HG03432 (cell line): ENCODE data around the gene MORN1.

ENCODE experiments used
- ATAC-seq: cut with Tn5 transposase; IDR thresholded peaks from one replicate; pipeline ENCODE4 v1.9.1; 2021; ENCODE audit warnings: mild to moderate bottlenecking, moderate library complexity; ENCODE audit not compliant: unreplicated experiment

The MORN1 gene

GRCh38 chr1:2282556-2283270, 108.6 kb downstream of the MORN1 start:
- no peak for ATAC-seq

- no peak for ATAC-seq
These were observed 111.5 kb downstream of the MORN1 start for GRCh38 chr1:2279817-2280216.

GRCh38 chr1:2279210-2279639, 112.1 kb downstream of the MORN1 start:
- no peak for ATAC-seq

- ATAC-seq, result no peak
These were observed 112.7 kb downstream of the MORN1 start for GRCh38 chr1:2278591-2279209.

GRCh38 chr1:2277741-2278488, 113.4 kb downstream of the MORN1 start:
- no peak for ATAC-seq

GRCh38 chr1:2276803-2277580, 114.4 kb downstream of the MORN1 start:
- ATAC-seq, result no peak

DNA sequence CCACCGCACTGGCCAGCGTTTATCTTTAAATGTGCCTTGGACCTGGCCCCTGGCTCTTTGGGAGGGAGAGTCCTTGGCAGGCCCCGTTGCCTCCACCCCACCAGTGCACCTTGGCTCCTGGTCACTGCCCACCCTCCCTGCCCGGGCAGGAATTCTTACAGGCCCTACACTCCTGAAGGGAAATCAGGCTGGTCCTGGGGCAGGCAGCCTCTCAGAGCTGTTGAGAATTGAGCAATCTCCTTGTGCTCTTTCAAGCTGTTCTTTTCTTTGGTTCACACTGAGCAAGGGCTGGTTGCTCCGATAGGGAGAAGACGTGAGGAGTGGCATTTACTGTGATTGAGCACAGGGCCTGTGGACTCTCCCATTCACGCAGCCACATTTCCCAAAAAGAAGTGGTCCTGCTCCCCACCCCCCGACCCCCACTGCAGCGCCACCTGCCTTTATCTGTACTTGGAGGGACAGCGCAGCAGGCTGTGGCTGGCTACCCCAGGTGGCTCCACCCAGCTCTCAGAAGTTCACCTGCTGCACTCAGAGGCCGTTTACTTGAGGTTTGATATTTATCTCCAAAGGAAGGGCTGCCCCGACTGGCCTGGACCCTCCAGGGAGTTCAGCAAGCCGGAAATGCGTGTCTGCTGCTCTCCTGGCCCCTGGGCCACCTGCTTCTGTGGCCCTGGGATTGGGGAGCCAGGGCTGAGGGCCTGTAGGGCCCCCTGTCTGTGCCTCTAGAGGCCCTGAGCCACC, 115.4 kb downstream of the MORN1 start:
- ATAC-seq, result no peak

DNA sequence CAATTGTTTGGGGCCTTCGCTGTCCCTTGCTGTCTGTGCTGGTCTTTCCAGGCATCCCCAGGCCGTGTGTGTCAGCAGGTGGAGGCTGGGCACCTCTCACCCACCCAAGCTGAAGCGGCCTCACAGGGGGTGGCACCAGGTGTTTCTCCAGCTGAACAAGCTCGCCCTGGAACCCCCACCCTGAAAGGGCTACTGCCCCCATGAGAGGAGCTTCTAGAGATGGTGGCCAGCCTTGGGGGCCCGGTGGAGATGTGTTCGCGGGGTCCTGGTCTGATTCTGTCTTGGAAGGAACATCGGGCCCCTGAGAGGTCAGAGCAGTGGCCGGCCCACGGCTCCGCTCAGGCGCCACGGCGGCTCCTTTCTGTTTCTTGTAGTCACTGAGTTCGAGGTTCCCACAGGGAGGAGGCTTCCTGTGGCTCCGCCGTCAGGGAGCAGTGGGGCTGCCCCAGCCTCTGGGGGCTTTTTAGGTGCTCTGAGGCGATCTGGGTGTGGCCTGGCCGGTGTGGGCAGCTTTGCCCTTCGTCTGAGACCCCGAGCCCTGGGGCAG, 116.4 kb downstream of the MORN1 start:
- no peak for ATAC-seq

DNA sequence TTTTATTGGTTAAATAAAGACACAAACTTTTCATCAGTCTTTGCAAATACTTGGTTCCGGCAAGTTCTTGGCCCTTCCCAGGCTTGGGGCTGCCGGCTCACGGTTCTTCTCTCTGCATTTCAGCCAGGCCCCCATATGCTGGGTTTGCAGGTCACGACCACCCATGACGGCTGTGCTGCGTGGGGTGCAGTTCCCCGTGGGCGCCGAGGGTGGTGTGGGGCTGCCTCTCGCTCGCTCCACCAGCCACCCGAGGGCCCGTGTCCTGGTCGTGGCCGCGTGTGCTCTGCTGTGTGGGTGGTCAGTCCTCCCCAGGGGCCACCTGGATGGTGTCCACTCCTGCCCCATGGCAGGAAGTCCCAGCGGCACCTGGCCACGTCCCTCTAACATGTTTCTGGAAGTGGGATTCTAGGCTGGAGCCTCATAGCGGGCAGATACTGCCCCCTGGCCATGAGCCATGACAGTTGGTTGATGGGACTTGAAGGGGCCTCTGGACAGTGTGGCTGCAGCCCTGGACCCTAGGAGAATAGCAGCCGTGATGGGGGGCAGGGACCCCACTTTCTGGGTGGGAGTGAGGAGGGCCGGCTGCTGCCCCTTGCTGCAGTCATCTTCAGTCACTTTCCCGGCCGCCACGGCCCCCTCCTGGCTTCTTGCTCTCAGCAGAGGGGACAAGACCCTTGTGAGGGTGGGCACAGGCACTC, 117.0 kb downstream of the MORN1 start:
- ATAC-seq, result no peak

GRCh38 chr1:2273401-2274090, 117.8 kb downstream of the MORN1 start:
- ATAC-seq, result no peak

DNA sequence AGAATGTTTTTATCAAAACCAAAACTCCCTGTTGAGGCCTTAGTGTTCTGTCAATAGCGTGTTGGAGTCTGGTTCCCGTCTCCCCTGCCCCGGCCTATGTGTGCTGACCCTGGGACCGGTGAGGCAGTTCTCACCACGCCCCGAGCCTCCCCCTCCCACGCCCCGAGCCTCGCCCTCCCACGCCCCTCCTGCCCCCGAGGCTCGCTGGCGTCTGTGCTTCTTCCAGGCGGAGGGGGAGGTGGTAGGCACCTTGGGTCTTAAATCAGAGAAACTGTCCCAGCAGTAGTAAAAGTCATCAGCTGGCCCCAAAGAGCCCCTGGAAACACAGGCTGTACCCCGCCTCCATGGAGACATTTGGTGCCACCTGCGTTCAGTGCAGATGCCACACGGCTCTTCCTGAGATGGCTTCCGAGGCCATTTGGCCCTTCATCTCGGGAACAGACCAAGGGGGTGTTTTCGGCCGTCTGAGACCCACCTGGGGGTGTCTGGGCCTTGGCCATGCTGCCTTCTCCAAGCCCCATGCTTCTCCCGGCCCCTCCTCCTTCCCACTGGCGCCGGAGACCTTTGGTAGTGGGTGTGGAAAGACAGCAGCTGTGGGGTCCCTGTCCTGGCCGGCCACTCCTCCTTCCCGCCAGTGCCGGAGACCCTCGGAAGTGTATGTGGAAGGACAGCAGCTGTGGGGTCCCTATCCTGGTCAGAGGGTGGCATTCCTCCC, 118.5 kb downstream of the MORN1 start:
- ATAC-seq, result no peak

GRCh38 chr1:2271841-2272655, 119.3 kb downstream of the MORN1 start:
- ATAC-seq, result no peak
